SU-DHL-6 (cell line): ENCODE measurements around the gene FARS2.

Experiments
- CTCF ChIP-seq: fragments of 200-600 bp; sonication (generic); IDR thresholded peaks from one replicate; pipeline ENCODE4 v1.5.1; 2017; ENCODE audit warnings: antibody characterized with exemption, mild to moderate bottlenecking, low read length, moderate library complexity; ENCODE audit not compliant: insufficient read depth, poor library complexity, severe bottlenecking
- EZH2phosphoT487 ChIP-seq: fragments of 200-600 bp; sonication (generic), shearing (Covaris generic); conservative IDR thresholded peaks from 2 replicates; pipeline ENCODE4 v1.6.1; 2018; ENCODE audit warnings: mild to moderate bottlenecking, antibody characterized with exemption, low read length, moderate library complexity, mixed read lengths

GRCh38 chr6:5401845-5402738 lies 140.8 kb downstream of the FARS2 start:
- TF ChIP-seq CTCF = peak; percentile 90
- TF ChIP-seq EZH2phosphoT487 = no peak
